ENCODE data around the gene EEF1AKMT3.

EEF1AKMT3 gene

GRCh38 chr12:57772429-57773322, at the start of gene EEF1AKMT3:
Gene EEF1AKMT3 (plus strand): TSS chr12:57772614. CDS start chr12:57772725, 111 bp downstream.
- DNase-seq = no peak

GRCh38 chr12:57722716-57723629, 49.4 kb upstream of the EEF1AKMT3 start:
- no peak for DNase-seq

GRCh38 chr12:57723630-57723962, 48.8 kb upstream of the EEF1AKMT3 start:
- DNase-seq = no peak

GRCh38 chr12:57724003-57724935, 48.1 kb upstream of the EEF1AKMT3 start:
- DNase-seq = no peak

GRCh38 chr12:57724936-57725740, 47.3 kb upstream of the EEF1AKMT3 start:
- no peak for DNase-seq

GRCh38 chr12:57725851-57726150, 46.6 kb upstream of the EEF1AKMT3 start:
- DNase-seq = no peak

GRCh38 chr12:57726151-57726883, 46.1 kb upstream of the EEF1AKMT3 start:
- DNase-seq = no peak

- no peak for DNase-seq
Measured at GRCh38 chr12:57726884-57727757, 45.3 kb upstream of the EEF1AKMT3 start.

GRCh38 chr12:57727758-57728395, 44.5 kb upstream of the EEF1AKMT3 start:
- DNase-seq = no peak

GRCh38 chr12:57729321-57729844, 43.0 kb upstream of the EEF1AKMT3 start:
- no peak for DNase-seq

- DNase-seq = no peak
Measured at GRCh38 chr12:57730336-57731067, 41.9 kb upstream of the EEF1AKMT3 start.

- no peak for DNase-seq
Measured at GRCh38 chr12:57731411-57732080, 40.9 kb upstream of the EEF1AKMT3 start.

GRCh38 chr12:57732270-57732669, 40.1 kb upstream of the EEF1AKMT3 start:
- DNase-seq = no peak

GRCh38 chr12:57732726-57733593, 39.5 kb upstream of the EEF1AKMT3 start:
- no peak for DNase-seq

GRCh38 chr12:57733928-57734327, 38.5 kb upstream of the EEF1AKMT3 start:
- DNase-seq = no peak

- no peak for DNase-seq
Measured at GRCh38 chr12:57734591-57734990, 37.8 kb upstream of the EEF1AKMT3 start.
